GM18873 (cell line): Measurements from ENCODE around the gene TBX15.
"Not testable (repeated sequence)": the region's sequence is repeated elsewhere in the genome, so short reads cannot be mapped to it uniquely, and the experiment has no call there.

ENCODE experiments used
- ATAC-seq: cut with Tn5 transposase; IDR thresholded peaks from one replicate; pipeline ENCODE4 v1.9.1; 2021; ENCODE audit warnings: mild to moderate bottlenecking, moderate library complexity, moderate number of reproducible peaks; ENCODE audit not compliant: unreplicated experiment, low FRiP score

The TBX15 gene

GRCh38 chr1:118960567-118961136, 27.5 kb downstream of the TBX15 start:
- no peak for ATAC-seq

GRCh38 chr1:118960026-118960561, 28.0 kb downstream of the TBX15 start:
- ATAC-seq: peak; percentile 76

- ATAC-seq: no peak
Observed at GRCh38 chr1:118958937-118959631, 29.1 kb downstream of the TBX15 start.

- ATAC-seq: no peak
Observed at GRCh38 chr1:118958140-118958539, 30.0 kb downstream of the TBX15 start.

- ATAC-seq: not testable (repeated sequence)
Observed at GRCh38 chr1:118957579-118957978, 30.6 kb downstream of the TBX15 start.

GRCh38 chr1:118954301-118954905, 33.7 kb downstream of the TBX15 start:
- ATAC-seq: no peak

- no peak for ATAC-seq
Observed at GRCh38 chr1:118951270-118951936, 36.7 kb downstream of the TBX15 start.

GRCh38 chr1:118949315-118949714, 38.8 kb downstream of the TBX15 start:
- ATAC-seq: no peak

- no peak for ATAC-seq
Observed at GRCh38 chr1:118948846-118949245, 39.3 kb downstream of the TBX15 start.

GRCh38 chr1:118948351-118948750, 39.8 kb downstream of the TBX15 start:
- no peak for ATAC-seq

- ATAC-seq: no peak
Observed at GRCh38 chr1:118947790-118948189, 40.4 kb downstream of the TBX15 start.

- ATAC-seq: no peak
Observed at GRCh38 chr1:118947003-118947765, 41.0 kb downstream of the TBX15 start.

- no peak for ATAC-seq
Observed at GRCh38 chr1:118945489-118945888, 42.7 kb downstream of the TBX15 start.

GRCh38 chr1:118944546-118944945, 43.6 kb downstream of the TBX15 start:
- no peak for ATAC-seq

- no peak for ATAC-seq
Observed at GRCh38 chr1:118944133-118944532, 44.0 kb downstream of the TBX15 start.

- no peak for ATAC-seq
Observed at GRCh38 chr1:118940957-118941356, 47.2 kb downstream of the TBX15 start.

GRCh38 chr1:118937413-118938072, 50.6 kb downstream of the TBX15 start:
- ATAC-seq: no peak

- no peak for ATAC-seq
Observed at GRCh38 chr1:118934706-118935105, 53.4 kb downstream of the TBX15 start.

GRCh38 chr1:118933051-118933781, 54.9 kb downstream of the TBX15 start:
- ATAC-seq: no peak
